ENCODE measurements around the gene SPOCK3.
"Not testable (repeated sequence)": the region's sequence is repeated elsewhere in the genome, so short reads cannot be mapped to it uniquely, and the experiment has no call there.

SPOCK3 gene

DNA sequence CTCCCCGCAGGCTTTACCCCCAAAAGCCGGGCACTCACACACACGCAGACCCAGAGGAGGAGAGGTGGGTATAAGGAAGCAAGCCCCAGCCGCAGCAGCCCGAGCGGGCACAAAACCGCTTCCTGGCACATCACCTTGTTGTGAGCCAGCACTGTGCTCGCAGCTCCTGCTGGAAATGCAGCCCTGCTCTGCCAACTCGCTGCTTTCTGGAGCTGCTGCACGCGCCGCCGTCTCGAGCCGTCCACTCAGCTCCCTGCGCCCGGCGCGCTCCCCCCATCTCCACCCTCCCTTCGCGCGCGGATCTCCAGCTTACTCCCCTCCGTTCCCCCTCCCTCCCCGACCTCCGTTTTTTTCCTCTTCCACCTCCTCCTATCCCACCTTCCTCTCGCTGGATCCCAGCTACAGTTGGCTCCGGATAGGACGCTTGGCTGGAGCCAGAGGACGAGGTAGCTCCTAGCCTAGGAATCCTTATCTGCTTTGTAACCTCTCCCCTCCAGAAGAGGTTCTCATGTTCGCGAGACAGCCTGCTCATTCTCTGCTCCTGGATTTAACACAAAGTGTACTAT is at the start of gene SPOCK3:
Gene SPOCK3 (minus strand): TSS at position 179 of the 566 bp plus-strand sequence.
- peak; percentile 33 to 58 for DNase-seq

DNA sequence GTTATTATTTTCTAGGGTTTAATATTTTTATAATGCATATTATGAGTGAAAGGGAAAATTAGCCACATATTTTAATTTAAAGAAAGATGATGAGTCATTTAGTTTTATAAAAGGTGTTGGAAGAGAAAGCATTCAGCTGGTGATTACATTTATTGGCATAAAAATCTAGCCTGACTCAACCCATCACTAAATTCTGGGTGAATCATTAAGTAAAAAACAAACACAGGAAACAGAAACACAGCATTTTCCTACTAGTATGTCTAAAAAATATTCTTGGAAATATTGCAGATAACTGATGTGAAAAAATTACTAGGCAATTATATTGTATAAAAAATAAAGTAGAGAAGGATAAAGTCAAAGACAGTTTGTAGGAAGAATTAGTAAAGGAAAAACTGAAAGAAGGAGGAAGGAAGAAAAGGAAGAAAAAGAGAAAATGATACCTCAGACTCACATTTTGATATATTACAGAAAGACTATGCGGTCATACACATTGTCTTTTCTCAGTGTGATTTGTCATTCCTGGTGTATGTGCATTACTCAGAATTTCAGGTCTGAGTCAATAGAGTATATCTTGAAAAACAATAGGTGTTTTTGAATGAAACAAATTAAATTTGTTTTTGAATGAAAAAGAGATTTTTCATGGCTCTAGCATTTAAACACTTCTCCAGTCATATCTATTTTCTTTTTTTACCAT is 48.0 kb upstream of the SPOCK3 start:
- DNase-seq: no peak

DNA sequence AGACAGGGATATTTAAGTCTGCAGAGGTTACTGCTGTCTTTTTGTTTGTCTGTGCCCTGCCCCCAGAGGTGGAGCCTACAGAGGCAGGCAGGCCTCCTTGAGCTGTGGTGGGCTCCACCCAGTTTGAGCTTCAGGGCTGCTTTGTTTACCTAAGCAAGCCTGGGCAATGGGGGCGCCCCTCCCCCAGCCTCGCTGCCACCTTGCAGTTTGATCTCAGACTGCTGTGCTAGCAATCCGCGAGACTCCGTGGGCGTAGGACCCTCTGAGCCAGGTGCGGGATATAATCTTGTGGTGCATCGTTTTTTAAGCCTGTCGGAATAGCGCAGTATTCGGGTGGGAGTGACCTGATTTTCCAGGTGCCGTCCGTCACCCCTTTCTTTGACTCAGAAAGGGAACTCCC is 47.3 kb upstream of the SPOCK3 start:
- not testable (repeated sequence) for DNase-seq

DNA sequence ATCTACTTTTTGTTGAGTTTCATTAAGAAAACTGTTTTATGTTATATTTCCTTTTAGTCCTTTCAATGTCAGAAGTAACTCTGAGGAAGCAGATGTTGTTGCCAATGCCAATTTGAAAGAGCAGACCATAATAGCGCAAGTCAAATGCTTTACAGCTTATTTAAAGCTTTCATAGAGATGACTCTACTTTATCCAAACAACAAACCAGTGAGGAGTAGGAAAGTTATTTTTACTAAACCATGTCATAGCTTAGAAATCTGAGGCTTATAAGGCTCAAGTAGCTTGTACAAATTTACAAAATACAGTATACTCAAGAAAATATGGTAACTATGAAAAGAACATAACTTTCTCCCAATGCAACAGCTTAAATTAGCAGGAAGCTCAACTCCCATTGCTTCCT is 40.1 kb upstream of the SPOCK3 start:
- no peak for DNase-seq

DNA sequence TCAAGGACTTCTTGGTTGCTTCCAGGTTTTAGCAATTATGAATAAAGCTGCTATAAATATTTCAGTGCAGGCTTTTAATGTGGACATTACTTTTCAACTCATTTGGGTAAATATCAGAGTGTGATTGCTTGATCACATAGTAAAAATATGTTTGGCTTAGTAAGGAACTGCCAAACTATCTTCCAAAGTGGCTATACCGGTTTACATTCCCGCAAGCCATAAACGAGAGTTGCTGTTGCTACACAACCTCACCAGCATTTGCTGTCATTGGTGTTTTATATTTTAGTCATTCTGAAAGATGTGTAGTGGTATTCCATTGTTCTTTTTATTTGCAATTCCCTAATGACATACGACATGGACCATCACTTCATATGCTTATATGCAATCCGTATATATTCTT is 30.9 kb upstream of the SPOCK3 start:
- no peak for DNase-seq

DNA sequence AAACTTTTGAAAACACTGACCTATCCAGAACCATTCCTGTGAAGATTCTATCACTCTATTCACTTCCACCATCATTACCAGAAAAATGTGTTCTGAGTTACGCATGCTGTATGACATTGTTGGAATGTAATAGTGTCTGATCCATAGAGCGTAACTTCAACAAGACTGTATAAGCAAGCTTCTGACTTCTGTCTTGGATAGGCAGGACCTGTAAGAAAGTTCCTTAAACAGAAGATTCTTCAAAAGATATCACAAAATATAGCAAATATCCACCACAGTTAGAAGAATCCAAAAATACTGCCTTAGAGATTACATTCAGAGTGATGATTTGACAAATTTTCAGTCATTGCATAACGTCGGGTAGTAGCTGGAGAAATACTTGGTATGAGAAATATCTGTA is 14.0 kb upstream of the SPOCK3 start:
- DNase-seq: no peak

DNA sequence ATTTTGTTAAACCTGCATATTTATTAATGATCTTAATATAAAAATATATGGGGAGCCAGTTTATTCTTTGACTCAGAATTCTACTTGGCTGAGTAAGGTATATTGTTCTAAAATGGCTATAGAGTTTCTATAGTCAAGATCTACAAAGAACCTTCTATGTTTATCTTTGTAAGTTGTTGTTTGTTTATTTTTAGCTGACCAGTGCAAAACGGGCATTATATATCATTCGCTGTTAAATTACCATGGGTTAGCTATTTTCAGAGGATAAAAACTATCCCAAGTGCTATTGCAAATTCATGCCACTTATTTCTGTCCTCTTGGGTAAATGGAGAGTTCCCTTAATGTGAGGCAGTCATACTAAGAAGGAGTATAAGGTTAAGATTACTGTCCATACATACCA is 5.3 kb upstream of the SPOCK3 start:
- no peak for DNase-seq

DNA sequence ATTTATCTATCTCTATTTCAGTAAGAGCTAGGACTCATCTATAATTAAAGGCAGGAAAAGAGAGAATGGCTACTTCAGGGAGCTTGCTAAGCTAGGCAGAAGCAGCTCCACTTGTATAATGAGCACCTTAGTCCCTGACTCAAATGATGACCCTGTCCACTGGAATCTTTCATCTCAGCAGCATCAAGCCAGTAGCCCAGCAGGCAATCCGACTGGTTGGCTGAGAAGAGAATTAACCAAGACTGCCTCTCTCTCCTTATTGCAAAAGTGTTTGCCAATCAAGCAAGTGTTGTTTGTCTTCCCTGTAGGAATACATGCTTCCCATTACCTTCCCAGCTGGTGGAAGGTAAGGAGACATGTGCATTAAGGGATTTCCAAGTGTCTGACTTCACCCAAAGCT is 3.9 kb upstream of the SPOCK3 start:
- DNase-seq: no peak

DNA sequence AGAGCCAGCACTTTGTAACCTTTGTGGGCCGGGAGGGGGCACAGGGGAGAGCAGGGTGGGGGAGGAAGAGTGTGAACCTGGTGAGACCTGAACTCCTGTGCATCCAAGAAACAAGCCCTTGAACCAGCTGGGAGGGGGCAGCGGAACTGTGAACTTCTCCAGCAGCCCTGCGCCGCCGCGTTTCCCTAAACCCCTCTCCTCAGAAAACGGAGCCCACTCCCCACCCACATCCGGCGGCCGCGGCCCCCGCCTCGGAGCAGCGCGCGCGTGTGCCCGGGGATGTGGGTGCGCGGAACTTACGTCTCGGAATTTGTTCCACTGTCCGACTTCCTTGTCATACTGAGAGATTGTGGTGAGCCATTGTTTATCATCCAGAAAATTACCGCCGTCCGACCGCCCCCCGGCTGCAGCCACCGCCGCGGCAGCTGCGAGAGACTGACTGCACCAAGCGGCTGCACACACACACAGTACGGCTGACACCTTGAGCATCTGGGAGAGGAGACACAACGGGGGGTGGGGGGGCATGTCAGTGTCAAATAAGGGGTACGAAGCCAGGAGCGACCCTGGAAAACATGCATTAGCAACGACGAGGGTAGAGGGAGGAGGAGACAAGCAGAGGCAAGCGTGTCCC is 494 bp downstream of the SPOCK3 start:
- peak in 1 of 2 experiments; percentile 36 for DNase-seq

DNA sequence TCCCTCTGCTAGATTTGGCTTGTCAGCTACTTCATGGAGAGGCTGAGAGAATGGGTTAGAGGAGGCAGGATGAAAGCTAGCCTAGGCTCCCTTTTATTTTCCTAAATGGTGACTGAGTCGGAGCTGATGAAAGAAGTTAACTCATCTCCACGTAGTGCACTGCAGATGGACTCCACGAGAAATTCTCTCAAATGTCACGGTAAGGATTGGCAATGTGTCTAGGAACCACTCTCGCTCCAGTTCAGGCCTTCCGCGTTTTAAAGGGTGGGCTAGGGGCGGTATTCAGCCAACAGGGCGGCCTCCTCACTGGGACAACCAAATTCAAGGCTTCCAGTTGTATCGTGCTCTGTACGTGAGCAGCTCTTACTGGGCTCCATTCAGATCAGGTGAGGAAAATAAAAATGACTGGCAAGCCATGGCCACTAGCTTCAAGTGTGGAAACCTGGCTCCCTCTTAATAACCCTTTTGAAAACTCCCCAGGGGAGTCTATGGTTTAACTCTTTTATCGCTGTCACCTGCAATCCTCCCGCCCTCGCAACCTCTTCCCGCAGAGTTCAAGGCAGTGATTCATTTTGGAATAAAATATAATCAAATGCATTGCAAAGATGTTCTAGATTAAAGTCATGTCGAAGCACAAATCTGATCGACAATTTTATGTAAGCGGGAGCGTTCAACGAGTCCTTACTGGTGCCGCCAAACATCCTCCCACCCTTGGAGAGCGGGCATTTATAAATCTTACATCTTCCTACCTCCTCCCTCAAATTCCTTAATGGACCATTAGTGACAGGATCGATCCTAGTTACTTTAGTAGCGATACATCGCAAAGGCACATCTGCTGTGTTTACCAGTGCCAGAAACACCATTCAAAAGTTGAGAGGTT is 1.2 kb downstream of the SPOCK3 start:
- no peak for DNase-seq

DNA sequence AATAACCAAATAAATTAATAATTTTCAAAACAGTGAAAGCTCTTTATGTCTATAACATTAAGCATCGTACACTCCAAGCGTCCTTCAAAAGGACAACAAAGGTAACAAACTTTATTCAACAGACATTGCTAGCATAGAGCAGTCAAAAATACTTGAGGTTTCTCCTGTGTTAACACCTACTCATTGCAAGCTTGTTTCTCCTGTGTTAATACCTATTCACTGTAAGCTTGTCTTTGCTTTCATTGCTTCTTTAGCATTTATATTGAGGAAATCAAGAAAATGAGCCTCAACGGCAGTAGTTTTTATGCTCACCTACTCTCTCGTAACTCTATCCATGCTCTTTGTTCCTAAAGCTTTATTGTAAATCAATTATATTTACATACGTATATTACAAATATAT is 3.5 kb downstream of the SPOCK3 start:
- no peak for DNase-seq

DNA sequence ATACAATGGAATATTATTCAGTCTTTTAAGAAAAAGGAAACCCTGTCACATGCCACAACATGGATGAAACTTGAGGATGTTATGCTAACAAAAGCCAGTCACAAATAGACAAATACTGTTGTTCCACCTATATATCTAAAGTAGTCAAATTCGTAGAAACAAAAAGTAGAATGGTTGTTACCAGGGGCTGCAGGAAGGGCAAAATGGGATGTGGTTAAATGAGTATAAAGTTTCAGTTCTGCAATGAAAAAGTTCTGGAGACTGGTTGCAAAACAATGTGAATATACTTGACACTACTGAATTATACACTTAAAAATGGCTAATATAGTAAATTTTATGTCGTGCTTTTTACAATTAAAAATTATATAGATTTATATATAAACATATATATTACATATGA is 12.2 kb downstream of the SPOCK3 start:
- no peak for DNase-seq

DNA sequence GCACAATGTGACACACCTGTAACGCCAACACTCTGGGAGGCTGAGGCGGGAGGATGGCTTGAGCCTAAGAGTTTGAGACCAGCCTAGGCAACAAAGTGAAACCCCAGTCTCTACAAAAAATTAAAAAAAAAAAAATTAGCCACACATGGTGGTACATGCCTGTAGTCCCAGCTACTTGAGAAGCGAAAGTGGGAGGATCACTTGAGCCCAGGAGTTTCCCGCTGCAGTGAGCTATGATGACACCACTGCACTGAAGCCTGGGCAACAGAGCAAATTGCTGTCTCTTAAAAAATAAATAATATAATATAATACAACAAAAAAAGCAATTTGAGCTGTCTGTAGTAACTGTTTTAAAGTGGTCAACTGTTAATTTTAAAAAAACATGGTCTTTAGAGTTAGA is 13.2 kb downstream of the SPOCK3 start:
- DNase-seq: no peak

DNA sequence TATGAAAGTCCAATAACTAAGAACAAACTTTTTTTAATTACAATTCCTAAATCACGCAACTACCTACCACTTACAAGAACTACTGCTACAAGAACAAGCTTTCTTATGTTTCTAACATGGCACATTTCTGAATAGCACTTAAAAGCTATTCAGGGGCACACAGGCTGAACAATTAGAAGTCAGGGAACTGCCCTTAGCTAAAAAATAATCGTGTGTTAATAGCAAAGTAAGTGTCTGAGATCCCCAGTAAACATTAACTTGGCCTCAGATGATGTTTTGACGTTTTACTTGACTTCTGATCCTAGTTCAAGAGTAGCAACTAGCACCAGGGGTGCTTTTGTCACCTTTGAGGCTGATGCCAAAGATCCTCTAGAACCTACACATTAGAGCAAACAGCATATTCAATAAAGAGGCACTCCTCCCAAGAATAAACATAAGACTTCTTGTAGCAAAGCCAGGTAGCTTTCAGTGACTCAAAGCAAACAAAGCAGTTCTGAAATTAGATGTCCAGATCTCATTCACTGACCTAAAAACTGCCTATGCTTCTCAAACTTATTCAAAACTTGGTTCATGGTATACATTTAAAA is 16.2 kb downstream of the SPOCK3 start:
- DNase-seq: no peak

DNA sequence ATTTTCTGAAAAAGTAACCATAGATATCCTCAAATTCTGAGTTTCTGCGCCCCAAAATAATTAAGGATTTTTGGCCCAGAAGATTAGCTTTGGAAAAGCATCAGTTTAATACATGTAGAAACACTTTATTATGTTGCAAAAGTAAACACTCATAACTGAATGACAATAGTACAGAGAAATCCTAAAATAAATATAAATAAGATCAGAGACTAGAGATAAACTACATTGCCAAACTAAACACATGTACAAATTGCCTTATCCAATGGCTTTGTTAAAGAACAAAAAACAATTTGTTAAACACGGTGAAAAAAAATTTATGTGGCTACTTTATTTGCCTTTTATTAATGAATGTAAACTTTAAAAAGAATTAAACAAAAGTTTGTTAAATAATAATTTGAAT is 17.5 kb downstream of the SPOCK3 start:
- no peak for DNase-seq

DNA sequence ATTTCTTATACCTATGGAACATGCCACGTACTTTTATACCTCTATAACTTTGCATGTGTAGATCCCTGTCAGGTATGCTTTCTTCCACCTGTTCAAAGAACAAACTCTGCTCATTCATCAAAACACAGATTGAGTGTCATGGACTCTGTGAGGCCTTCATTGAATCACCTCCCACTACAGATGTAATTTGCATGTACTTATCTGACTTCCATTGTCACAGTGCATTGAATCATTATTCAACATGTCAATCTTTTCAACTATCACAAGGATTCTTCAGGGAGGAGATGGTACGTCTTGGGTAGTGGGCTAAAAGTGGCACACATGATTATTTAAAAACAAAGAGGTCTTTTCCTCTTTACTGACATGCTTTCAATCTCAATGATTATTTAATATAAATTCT is 24.1 kb downstream of the SPOCK3 start:
- DNase-seq: no peak

DNA sequence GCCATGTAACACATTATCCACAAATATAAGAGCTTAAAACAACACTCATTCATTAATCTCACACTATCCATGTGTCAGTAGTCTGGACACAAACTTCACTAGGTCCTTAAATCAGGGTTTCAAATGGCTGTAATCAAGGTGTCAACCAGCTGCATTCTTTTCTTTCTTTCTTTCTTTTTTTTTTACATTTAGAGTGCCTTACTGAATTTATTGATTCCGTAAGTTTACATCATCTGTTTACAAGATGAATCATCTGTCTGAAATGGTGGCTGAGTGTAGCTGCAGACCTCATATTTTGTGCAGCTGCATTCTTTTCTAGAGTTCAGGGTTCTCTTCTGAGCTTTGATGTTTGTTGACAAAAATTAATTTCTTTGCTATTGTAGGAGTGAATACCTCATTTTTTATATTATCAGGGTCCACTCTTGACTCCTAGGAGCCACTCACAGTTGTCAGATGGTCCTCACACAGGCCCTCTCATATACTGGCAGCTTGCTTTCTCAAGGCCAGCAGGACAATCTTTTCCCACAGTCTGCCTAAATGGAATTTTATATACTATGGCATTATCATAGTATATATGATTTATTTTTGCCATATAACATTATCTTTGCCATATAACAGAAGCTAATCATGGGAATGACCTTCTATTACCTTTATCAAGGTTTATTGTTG is 37.8 kb downstream of the SPOCK3 start:
- DNase-seq: peak; percentile 22 to 37

DNA sequence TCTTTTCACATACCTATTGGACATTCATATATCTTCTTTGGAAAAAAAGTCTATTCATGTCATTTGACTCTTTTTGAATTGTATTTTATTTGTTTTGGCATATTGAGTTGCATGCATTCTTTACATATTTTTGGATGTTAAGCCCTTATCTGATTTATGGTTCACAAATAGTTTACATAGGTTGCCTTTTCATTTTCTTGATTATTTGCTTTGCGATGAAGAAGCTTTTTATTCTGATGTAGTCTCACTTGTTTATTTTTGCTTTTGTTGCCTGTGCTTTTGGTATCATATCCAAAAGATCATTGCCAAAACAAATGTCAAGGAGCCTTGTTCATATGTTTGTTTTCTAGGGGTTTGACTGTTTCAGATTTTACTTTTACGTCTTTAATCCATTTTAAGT is 43.9 kb downstream of the SPOCK3 start:
- DNase-seq: no peak

DNA sequence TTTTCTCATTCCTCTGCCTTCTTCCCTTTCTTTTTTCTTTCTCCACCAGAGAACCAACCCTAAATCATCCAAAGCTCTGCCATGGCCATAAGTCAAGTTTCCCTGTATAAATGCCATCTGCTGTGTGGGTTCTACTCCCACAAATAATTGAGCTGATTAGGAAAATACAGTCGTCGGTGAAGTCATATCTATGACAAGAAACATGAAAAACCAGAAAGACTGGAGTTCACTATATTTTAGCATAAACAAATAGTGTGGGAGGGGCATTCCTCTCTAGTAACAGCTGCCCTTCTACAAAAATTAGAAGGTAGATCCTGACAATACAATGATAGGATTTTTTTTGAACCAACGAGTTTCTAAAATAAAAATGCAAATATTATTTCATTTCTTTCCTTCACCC is 48.8 kb downstream of the SPOCK3 start:
- DNase-seq: no peak

DNA sequence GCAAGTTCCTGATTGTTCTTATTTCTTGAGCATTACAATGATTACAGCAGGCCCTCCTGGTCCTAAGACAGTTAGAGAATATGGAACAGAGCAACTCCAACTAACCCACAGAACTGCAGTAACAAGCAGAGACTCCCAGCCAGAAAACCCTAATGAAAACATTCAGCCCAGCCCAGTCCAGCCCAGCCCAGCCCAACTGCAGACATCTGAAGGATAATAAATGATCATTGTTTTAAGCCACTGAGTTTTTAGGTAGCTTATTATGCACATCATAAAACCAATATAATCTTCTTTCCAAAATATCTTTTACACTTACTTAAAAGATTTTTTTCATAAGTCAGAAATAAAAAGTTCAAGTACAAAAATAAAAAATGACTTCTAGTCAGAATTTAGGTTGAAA is 51.3 kb downstream of the SPOCK3 start:
- DNase-seq: no peak

DNA sequence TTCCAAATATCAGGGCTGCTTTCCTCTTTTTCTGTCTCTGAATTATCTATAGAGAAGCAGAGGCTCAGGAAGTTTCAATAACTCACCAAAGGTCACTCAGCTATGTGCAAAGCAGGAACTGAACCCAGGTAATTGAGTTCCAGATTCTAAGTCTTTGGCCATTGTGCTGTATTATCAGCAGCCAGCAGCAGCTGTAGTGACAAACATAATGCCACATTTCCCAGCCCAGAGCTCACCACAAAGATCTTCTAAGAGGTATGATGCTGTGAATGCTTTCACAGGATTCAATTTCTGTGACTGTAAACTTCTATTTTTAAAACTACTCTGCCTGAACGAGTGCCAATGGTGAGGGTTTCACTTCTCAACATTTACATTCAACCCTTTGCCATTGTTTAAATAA is 56.4 kb downstream of the SPOCK3 start:
- no peak for DNase-seq

DNA sequence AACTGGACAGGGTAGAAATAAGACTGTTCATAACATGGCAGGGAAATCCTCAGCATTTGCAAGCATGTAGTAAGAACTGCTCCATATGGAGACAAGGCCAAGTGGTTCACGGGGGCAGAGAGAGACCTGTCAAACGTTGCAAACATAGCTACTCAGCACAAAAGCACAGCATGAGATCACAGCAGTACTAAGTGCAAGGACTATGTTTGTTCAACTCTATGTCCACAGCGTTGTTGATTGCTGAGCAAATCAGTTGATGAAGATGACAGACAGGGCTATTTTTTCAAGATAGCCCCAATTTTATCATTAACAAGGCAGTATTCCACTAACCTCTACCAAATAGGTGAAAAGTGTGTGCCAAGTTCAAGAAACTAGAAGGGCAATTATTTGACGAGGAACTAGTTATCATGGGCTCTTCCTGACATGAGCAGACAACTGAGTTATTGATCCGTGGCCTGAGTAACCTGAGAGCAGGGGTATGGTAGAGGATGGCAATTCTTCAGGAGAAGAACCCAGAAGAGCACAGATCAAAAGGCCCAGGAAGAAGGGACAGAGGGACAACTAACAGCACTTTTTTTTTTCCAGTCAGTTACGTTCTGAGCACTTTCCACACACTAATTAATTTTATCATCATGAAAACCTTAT is 57.4 kb downstream of the SPOCK3 start:
- peak; percentile 22 to 23 for DNase-seq

Measured in SHP77 (cell line).